Prostate gland (tissue), 2 donors: Measurements from ENCODE around the gene KIAA0513. TPM values are rescaled to one million over a fixed set of nuclear protein-coding genes. Genes with fewer than 3 reads are reported as not detected.

Source experiments
- DNase-seq: peaks from one replicate; pipeline ENCODE4 v3.0.0-alpha.2; 2019; ENCODE audit warnings: low spot score
- H3K27ac ChIP-seq, 2 donors: fragments of 200-600 bp; sonication (generic); 2 replicates each; pipeline ENCODE4 v1.5.1; 2017 to 2019
- H3K27me3 ChIP-seq: fragments of 200-600 bp; sonication (generic); replicated peaks from 2 replicates; pipeline ENCODE4 v1.5.1; 2019; ENCODE audit not compliant: insufficient read depth
- H3K36me3 ChIP-seq, 2 donors: fragments of 200-600 bp; sonication (generic); 1 replicate in 1 of 2; 2 replicates in 1 of 2; pipeline versions ENCODE4 v1.5.1 to v1.8.1; 2017 to 2019
- H3K4me1 ChIP-seq: fragments of 200-600 bp; sonication (generic); replicated peaks from 2 replicates; pipeline ENCODE4 v1.5.1; 2019
- H3K4me3 ChIP-seq, 2 donors: fragments of 200-600 bp; sonication (generic); 2 replicates each; pipeline ENCODE4 v1.5.1; 2017 to 2019
- H3K9me3 ChIP-seq: fragments of 200-600 bp; sonication (generic); 2 replicates; pipeline ENCODE4 v1.5.1; 2017
- CTCF ChIP-seq, 4 experiments: fragments of 200-600 bp in 2 of 4; fragments of 450-650 bp in 2 of 4; sonication (generic) in 2 of 4; IDR thresholded peaks; 1 replicate in 3 of 4; 2 replicates in 1 of 4; pipeline ENCODE4 v1.5.1; 2016 to 2019; ENCODE audit warnings: antibody characterized with exemption in 4 of 4, mild to moderate bottlenecking in 2 of 4, moderate library complexity in 2 of 4
- POLR2A ChIP-seq: fragments of 450-650 bp; IDR thresholded peaks from one replicate; pipeline ENCODE4 v1.6.1; 2016; ENCODE audit warnings: antibody characterized with exemption, mild to moderate bottlenecking
- POLR2AphosphoS5 ChIP-seq: sonication (generic); formaldehyde crosslinking; IDR thresholded peaks from one replicate; pipeline ENCODE4 v1.6.1; 2017; ENCODE audit warnings: antibody characterized with exemption
- WGBS: methylation state at CpG from one replicate; pipeline ENCODE4 v1.1.5; 2018; 5-methylcytosine and 5-hydroxymethylcytosine counted together
- intact Hi-C: fragments of 100-400 bp; cut with DNase I; formaldehyde crosslinking; loops from one replicate; pipeline ENCODE4 v1.14.2; 2022
- total RNA-seq, 2 donors: library from RNA; depleted of rRNA; stranded (reverse); fragments of >200 nt; gene quantifications; one replicate each; pipeline ENCODE4 v1.1.0, GENCODE V29; 2016

KIAA0513 gene
- total RNA-seq, 2 donors from 2014 or later, result 14.4 to 29.4 TPM

- TF ChIP-seq POLR2AphosphoS5, result no peak
- no peak for TF ChIP-seq POLR2A
- TF ChIP-seq CTCF (IDR thresholded peaks at IDR 0.05), result no peak
- DNase-seq, result no peak
- H3K36me3 ChIP-seq, result no peaks in the 10 kb centered on the region
- H3K4me1 ChIP-seq, result no peaks in the 10 kb centered on the region
- 90% methylated on average over 16 of the region's 16 CpGs for WGBS
- H3K4me3 ChIP-seq, result no peak overlapping the region
- H3K27me3 ChIP-seq, result no peaks in the 10 kb centered on the region
- intact Hi-C loops, result no loop called here
- H3K9me3 ChIP-seq, result no peaks in the 10 kb centered on the region
- H3K27ac ChIP-seq, result no peak overlapping the region
Observed at GRCh38 chr16:85075236-85075924, 47.8 kb downstream of the KIAA0513 start.

GRCh38 chr16:85077039-85077438, 49.4 kb downstream of the KIAA0513 start:
- WGBS, result 88% methylated on average over 10 of the region's 10 CpGs
- H3K4me1 ChIP-seq, result no peaks in the 10 kb centered on the region
- intact Hi-C loops, result no loop called here
- no peak overlapping the region for H3K4me3 ChIP-seq
- TF ChIP-seq CTCF (IDR thresholded peaks at IDR 0.05) (no peak), POLR2AphosphoS5 (no peak), POLR2A (no peak)
- no peak overlapping the region for H3K27ac ChIP-seq
- no peaks in the 10 kb centered on the region for H3K27me3 ChIP-seq
- no peaks in the 10 kb centered on the region for H3K9me3 ChIP-seq
- DNase-seq, result no peak
- no peaks in the 10 kb centered on the region for H3K36me3 ChIP-seq

- H3K27me3 ChIP-seq, result no peaks in the 10 kb centered on the region
- no peaks in the 10 kb centered on the region for H3K9me3 ChIP-seq
- no peak overlapping the region for H3K4me3 ChIP-seq
- no peak for DNase-seq
- H3K4me1 ChIP-seq, result no peaks in the 10 kb centered on the region
- H3K27ac ChIP-seq, result no peak overlapping the region
- no peaks in the 10 kb centered on the region for H3K36me3 ChIP-seq
- no peak for TF ChIP-seq POLR2AphosphoS5
- TF ChIP-seq CTCF (IDR thresholded peaks at IDR 0.05), result no peak
- TF ChIP-seq POLR2A, result no peak
- 92% methylated on average over 15 of the region's 16 CpGs for WGBS
- intact Hi-C loops, result no loop called here
Observed at GRCh38 chr16:85077576-85078125, 50.1 kb downstream of the KIAA0513 start.

GRCh38 chr16:85078226-85078625, 50.6 kb downstream of the KIAA0513 start:
- no peak for DNase-seq
- no peaks in the 10 kb centered on the region for H3K27me3 ChIP-seq
- WGBS, result 74% methylated on average over 8 of the region's 10 CpGs
- no peaks in the 10 kb centered on the region for H3K9me3 ChIP-seq
- no peak for TF ChIP-seq POLR2AphosphoS5
- TF ChIP-seq POLR2A, result no peak
- no peak for TF ChIP-seq CTCF (IDR thresholded peaks at IDR 0.05)
- no peaks in the 10 kb centered on the region for H3K4me1 ChIP-seq
- H3K4me3 ChIP-seq, result no peak overlapping the region
- H3K27ac ChIP-seq, result no peak overlapping the region
- intact Hi-C loops, result no loop called here
- no peaks in the 10 kb centered on the region for H3K36me3 ChIP-seq

- Histone ChIP-seq H3K4me3 (no peak overlapping the region), H3K4me1 (no peaks in the 10 kb centered on the region), H3K9me3 (no peaks in the 10 kb centered on the region), H3K36me3 (no peaks in the 10 kb centered on the region), H3K27me3 (no peaks in the 10 kb centered on the region), H3K27ac (no peak overlapping the region)
- 97% methylated on average over 10 of the region's 10 CpGs for WGBS
- intact Hi-C loops, result no loop called here
- no peak for DNase-seq
- TF ChIP-seq CTCF (IDR thresholded peaks at IDR 0.05), result no peak
- TF ChIP-seq POLR2A, result no peak
- no peak for TF ChIP-seq POLR2AphosphoS5
Observed at GRCh38 chr16:85078952-85079351, 51.4 kb downstream of the KIAA0513 start.
